ENCODE measurements around the gene PAN3. TPM values are rescaled to one million over a fixed set of nuclear protein-coding genes. Genes with fewer than 3 reads are reported as not detected.
A peak's percentile ranks its signal among the peaks of the same experiment; 100 is the strongest.

Gene PAN3
- total and polyA plus RNA-seq, 2 donors (not counting 1 experiment from before 2014, with no cell fraction given) = 13.9 to 18.5 TPM

GRCh38 chr13:28245465-28245864, 107.1 kb downstream of the PAN3 start:
- Histone ChIP-seq H3K4me3 (replicated peaks in 1 of 4; ENCODE audit: control extremely low read depth in 1 of 4, insufficient read depth in 1 of 4, low read depth in 3 of 4, low read length in 4 of 4) (no peak overlapping the region), H4K20me1 (ENCODE audit: control insufficient read depth, extremely low read depth, insufficient read depth, low read length) (no peaks in the 10 kb centered on the region), H3K9ac (ENCODE audit: insufficient read depth, low read length) (no peak overlapping the region), H3K27ac (ENCODE audit: insufficient read depth, low read length) (no peak overlapping the region), H3K36me3 (ENCODE audit: control insufficient read depth, insufficient read depth, low read length) (no peaks in the 10 kb centered on the region), H3K4me2 (ENCODE audit: extremely low read depth, insufficient read depth, low read length) (no peak overlapping the region), H3K79me2 (ENCODE audit: control insufficient read depth, insufficient read depth, low read length) (no peaks in the 10 kb centered on the region), H2AFZ (ENCODE audit: low read length) (no peak overlapping the region), H3K27me3 (ENCODE audit: control insufficient read depth, insufficient read depth, low read length) (no peaks in the 10 kb centered on the region), H3K9me3 (ENCODE audit: control insufficient read depth, insufficient read depth, low read depth, low read length) (no peaks in the 10 kb centered on the region), H3K4me1 (ENCODE audit: control insufficient read depth, extremely low read depth, insufficient read depth, low read length) (no peaks in the 10 kb centered on the region)
- no peak for TF ChIP-seq EZH2 (IDR thresholded peaks at IDR 0.05; ENCODE audit: low read length, missing control alignments)
- TF ChIP-seq CTCF (conservative IDR thresholded peaks at IDR 0.05 in 1 of 2, IDR thresholded peaks at IDR 0.05 in 1 of 2; ENCODE audit: low read depth in 1 of 2, low read length in 2 of 2) = no peak
- no peak for DNase-seq (ENCODE audit: low read depth in 2 of 2)

DNA sequence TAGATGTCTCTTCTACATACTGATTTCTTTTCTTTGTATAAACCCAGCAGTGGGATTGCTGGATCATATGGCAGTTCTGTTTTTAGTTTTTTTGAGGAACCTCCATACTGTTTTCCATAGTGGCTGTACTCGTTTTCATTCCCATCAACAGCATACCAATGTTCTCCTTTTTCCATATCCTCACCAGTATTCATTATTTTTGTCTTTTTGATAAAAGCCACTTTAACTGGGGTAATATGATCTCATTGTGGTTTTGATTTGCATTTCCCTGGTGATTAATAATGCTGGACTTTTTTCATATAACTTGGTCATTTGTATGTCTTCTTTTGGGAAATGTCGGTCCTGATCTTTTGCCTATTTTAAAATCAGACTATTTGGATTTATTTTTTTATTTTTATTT, 108.5 kb downstream of the PAN3 start:
- Histone ChIP-seq H3K4me1 (ENCODE audit: control insufficient read depth, extremely low read depth, insufficient read depth, low read length) (no peaks in the 10 kb centered on the region), H3K9me3 (ENCODE audit: control insufficient read depth, insufficient read depth, low read depth, low read length) (no peaks in the 10 kb centered on the region), H3K4me2 (ENCODE audit: extremely low read depth, insufficient read depth, low read length) (no peak overlapping the region), H3K27me3 (ENCODE audit: control insufficient read depth, insufficient read depth, low read length) (no peaks in the 10 kb centered on the region), H3K4me3 (replicated peaks in 1 of 4; ENCODE audit: control extremely low read depth in 1 of 4, insufficient read depth in 1 of 4, low read depth in 3 of 4, low read length in 4 of 4) (no peak overlapping the region), H3K9ac (ENCODE audit: insufficient read depth, low read length) (no peak overlapping the region), H4K20me1 (ENCODE audit: control insufficient read depth, extremely low read depth, insufficient read depth, low read length) (no peaks in the 10 kb centered on the region), H3K79me2 (ENCODE audit: control insufficient read depth, insufficient read depth, low read length) (no peaks in the 10 kb centered on the region), H2AFZ (ENCODE audit: low read length) (no peak overlapping the region), H3K27ac (ENCODE audit: insufficient read depth, low read length) (no peak overlapping the region), H3K36me3 (ENCODE audit: control insufficient read depth, insufficient read depth, low read length) (no peaks in the 10 kb centered on the region)
- TF ChIP-seq CTCF (conservative IDR thresholded peaks at IDR 0.05 in 1 of 2, IDR thresholded peaks at IDR 0.05 in 1 of 2; ENCODE audit: low read depth in 1 of 2, low read length in 2 of 2) = no peak
- no peak for TF ChIP-seq EZH2 (IDR thresholded peaks at IDR 0.05; ENCODE audit: low read length, missing control alignments)
- peak in 1 of 2 donors; percentile 61 for DNase-seq (ENCODE audit: low read depth in 2 of 2)

GRCh38 chr13:28248080-28248479, 109.7 kb downstream of the PAN3 start:
- Histone ChIP-seq H3K27me3 (ENCODE audit: control insufficient read depth, insufficient read depth, low read length) (no peaks in the 10 kb centered on the region), H3K36me3 (ENCODE audit: control insufficient read depth, insufficient read depth, low read length) (no peaks in the 10 kb centered on the region), H3K27ac (ENCODE audit: insufficient read depth, low read length) (no peak overlapping the region), H3K4me2 (ENCODE audit: extremely low read depth, insufficient read depth, low read length) (no peak overlapping the region), H2AFZ (ENCODE audit: low read length) (no peak overlapping the region), H3K4me3 (replicated peaks in 1 of 4; ENCODE audit: control extremely low read depth in 1 of 4, insufficient read depth in 1 of 4, low read depth in 3 of 4, low read length in 4 of 4) (no peak overlapping the region), H3K79me2 (ENCODE audit: control insufficient read depth, insufficient read depth, low read length) (no peaks in the 10 kb centered on the region), H4K20me1 (ENCODE audit: control insufficient read depth, extremely low read depth, insufficient read depth, low read length) (no peaks in the 10 kb centered on the region), H3K9ac (ENCODE audit: insufficient read depth, low read length) (no peak overlapping the region), H3K9me3 (ENCODE audit: control insufficient read depth, insufficient read depth, low read depth, low read length) (no peaks in the 10 kb centered on the region), H3K4me1 (ENCODE audit: control insufficient read depth, extremely low read depth, insufficient read depth, low read length) (no peaks in the 10 kb centered on the region)
- no peak for DNase-seq (ENCODE audit: low read depth in 2 of 2)
- TF ChIP-seq CTCF (conservative IDR thresholded peaks at IDR 0.05 in 1 of 2, IDR thresholded peaks at IDR 0.05 in 1 of 2; ENCODE audit: low read depth in 1 of 2, low read length in 2 of 2) (no peak), EZH2 (IDR thresholded peaks at IDR 0.05; ENCODE audit: low read length, missing control alignments) (no peak)
